Upper lobe of left lung (tissue), 6 donors: ENCODE results near the gene DLG2. TPM values are rescaled to one million over a fixed set of nuclear protein-coding genes. Genes with fewer than 3 reads are reported as not detected.
A peak's percentile ranks its signal among the peaks of the same experiment; 100 is the strongest.

Experiments
- ATAC-seq, 2 donors: fragments of 200-7000 bp; cut with Tn5 transposase; one replicate each; pipeline ENCODE4 v1.9.1; 2022; ENCODE audit warnings: mild to moderate bottlenecking in 2 of 2, moderate library complexity in 2 of 2; ENCODE audit not compliant: low FRiP score in 2 of 2
- DNase-seq, 2 donors: peaks; one replicate each; pipeline ENCODE4 v3.0.0-alpha.2; 2019 to 2020
- H3K27ac ChIP-seq, 4 donors: fragments of 200-600 bp; sonication (generic); one replicate each; pipeline ENCODE4 v1.5.1; 2016 to 2019
- H3K27me3 ChIP-seq, 4 donors: fragments of 200-600 bp; sonication (generic); one replicate each; pipeline ENCODE4 v1.5.1; 2017 to 2019
- H3K36me3 ChIP-seq, 4 donors: fragments of 200-600 bp; sonication (generic); one replicate each; pipeline ENCODE4 v1.5.1; 2016 to 2019
- H3K4me1 ChIP-seq, 4 donors: fragments of 200-600 bp; sonication (generic); one replicate each; pipeline ENCODE4 v1.5.1; 2018 to 2019
- H3K4me3 ChIP-seq, 4 donors: fragments of 200-600 bp; sonication (generic); one replicate each; pipeline ENCODE4 v1.5.1; 2017 to 2019; ENCODE audit warnings: mild to moderate bottlenecking in 2 of 4, moderate library complexity in 1 of 4
- H3K9me3 ChIP-seq, 4 donors: fragments of 200-600 bp; sonication (generic); one replicate each; pipeline ENCODE4 v1.5.1; 2018 to 2019
- CTCF ChIP-seq, 6 experiments: fragments of 450-650 bp in 4 of 6; fragments of 200-600 bp in 2 of 6; sonication (generic) in 2 of 6; IDR thresholded peaks; one replicate each; pipeline ENCODE4 v1.5.1; 2016 to 2019; ENCODE audit warnings: antibody characterized with exemption in 6 of 6
- EP300 ChIP-seq, 4 donors: sonication (generic); formaldehyde crosslinking; IDR thresholded peaks; one replicate each; pipeline ENCODE4 v1.5.1; 2017; ENCODE audit warnings: antibody characterized with exemption in 4 of 4, control low read depth in 2 of 4
- POLR2A ChIP-seq, 4 donors: fragments of 450-650 bp; IDR thresholded peaks; one replicate each; pipeline ENCODE4 v1.5.1; 2016 to 2017; ENCODE audit warnings: antibody characterized with exemption in 4 of 4, mild to moderate bottlenecking in 2 of 4
- POLR2AphosphoS5 ChIP-seq, 2 donors: sonication (generic); formaldehyde crosslinking; IDR thresholded peaks; one replicate each; pipeline ENCODE4 v1.5.1; 2017; ENCODE audit warnings: antibody characterized with exemption in 2 of 2
- WGBS, 2 donors: methylation state at CpG; one replicate each; pipeline ENCODE4 v1.1.5; 2017 to 2018; 5-methylcytosine and 5-hydroxymethylcytosine counted together
- total RNA-seq, 6 donors: library from RNA; depleted of rRNA in 4 of 6; stranded (reverse); fragments of >200 nt in 4 of 6; gene quantifications; one replicate each; pipeline versions ENCODE4 v1.1.0 to v1.2.1, GENCODE V29; 2016 to 2021
- donor health status: DM: no; HTN: no; CAD: no; lungs with moderate emphysema.
- donor health status: DM: no; HTN: yes; CAD: no; lungs with severe emphysema.

The DLG2 gene
- total RNA-seq, 6 donors from 2014 or later = 3.4 to 37.7 (median 9.1) TPM

- Histone ChIP-seq H3K4me3 (no peak overlapping the region), H3K36me3 (no peaks in the 10 kb centered on the region), H3K27ac (no peak overlapping the region), H3K27me3 (no peaks in the 10 kb centered on the region), H3K9me3 (no peaks in the 10 kb centered on the region), H3K4me1 (no peaks in the 10 kb centered on the region)
- 62 to 69% methylated on average over 3 of the region's 3 CpGs for WGBS, 2 donors
- DNase-seq (no peak), ATAC-seq (no peak)
- no peak for TF ChIP-seq POLR2AphosphoS5 (IDR thresholded peaks at IDR 0.05)
- TF ChIP-seq POLR2A (IDR thresholded peaks at IDR 0.05) = no peak
- no peak for TF ChIP-seq CTCF (IDR thresholded peaks at IDR 0.05)
Observed at GRCh38 chr11:83520849-83521248, 2106.3 kb downstream of the DLG2 start.

- H3K4me1 ChIP-seq = no peaks in the 10 kb centered on the region
- 54 to 74% methylated on average over 2 of the region's 2 CpGs for WGBS, 2 donors
- H3K9me3 ChIP-seq = no peaks in the 10 kb centered on the region
- H3K27ac ChIP-seq = no peak overlapping the region
- no peak for TF ChIP-seq CTCF (IDR thresholded peaks at IDR 0.05)
- TF ChIP-seq POLR2AphosphoS5 (IDR thresholded peaks at IDR 0.05) = no peak
- TF ChIP-seq EP300 (IDR thresholded peaks at IDR 0.05) = no peak
- no peak for TF ChIP-seq POLR2A (IDR thresholded peaks at IDR 0.05)
- H3K27me3 ChIP-seq = no peaks in the 10 kb centered on the region
- H3K4me3 ChIP-seq = no peak overlapping the region
- no peaks in the 10 kb centered on the region for H3K36me3 ChIP-seq
- no peak for DNase-seq
- ATAC-seq = no peak
Observed at GRCh38 chr11:83511646-83512045, 2115.5 kb downstream of the DLG2 start.

GRCh38 chr11:83510530-83511460, 2116.3 kb downstream of the DLG2 start:
- no peaks in the 10 kb centered on the region for H3K4me1 ChIP-seq
- no peak overlapping the region for H3K4me3 ChIP-seq
- H3K36me3 ChIP-seq = no peaks in the 10 kb centered on the region
- ATAC-seq (no peak), DNase-seq (no peak)
- no peak overlapping the region for H3K27ac ChIP-seq
- 49 to 62% methylated on average over 11 of the region's 11 CpGs for WGBS, 2 donors
- no peaks in the 10 kb centered on the region for H3K27me3 ChIP-seq
- TF ChIP-seq POLR2AphosphoS5 (IDR thresholded peaks at IDR 0.05) (no peak), EP300 (IDR thresholded peaks at IDR 0.05) (no peak), CTCF (IDR thresholded peaks at IDR 0.05) (no peak), POLR2A (IDR thresholded peaks at IDR 0.05) (no peak)
- no peaks in the 10 kb centered on the region for H3K9me3 ChIP-seq

GRCh38 chr11:83508804-83509203, 2118.3 kb downstream of the DLG2 start:
- Histone ChIP-seq H3K27ac (no peak overlapping the region), H3K27me3 (no peaks in the 10 kb centered on the region), H3K9me3 (no peaks in the 10 kb centered on the region), H3K4me3 (no peak overlapping the region), H3K4me1 (no peaks in the 10 kb centered on the region), H3K36me3 (no peaks in the 10 kb centered on the region)
- peak in 1 of 2 donors; percentile 27 for DNase-seq
- TF ChIP-seq CTCF (IDR thresholded peaks at IDR 0.05) = no peak
- peak in 1 of 2 donors; percentile 69 for ATAC-seq
- 59 to 65% methylated on average over 6 of the region's 6 CpGs for WGBS, 2 donors

- no peak for ATAC-seq
- WGBS, 2 donors = 59 to 89% methylated on average over 3 of the region's 3 CpGs
- H3K27ac ChIP-seq = no peak overlapping the region
- no peaks in the 10 kb centered on the region for H3K36me3 ChIP-seq
- no peak for DNase-seq
- no peaks in the 10 kb centered on the region for H3K4me1 ChIP-seq
- no peak overlapping the region for H3K4me3 ChIP-seq
- H3K9me3 ChIP-seq = no peaks in the 10 kb centered on the region
- no peaks in the 10 kb centered on the region for H3K27me3 ChIP-seq
- no peak for TF ChIP-seq POLR2A (IDR thresholded peaks at IDR 0.05)
- TF ChIP-seq POLR2AphosphoS5 (IDR thresholded peaks at IDR 0.05) = no peak
- no peak for TF ChIP-seq EP300 (IDR thresholded peaks at IDR 0.05)
- no peak for TF ChIP-seq CTCF (IDR thresholded peaks at IDR 0.05)
Observed at GRCh38 chr11:83502041-83502440, 2125.1 kb downstream of the DLG2 start.
